GM19467 (cell line): ENCODE results near the gene KPNA6.
"Not testable (repeated sequence)": the region's sequence is repeated elsewhere in the genome, so short reads cannot be mapped to it uniquely, and the experiment has no call there.

Source experiments
- ATAC-seq: cut with Tn5 transposase; IDR thresholded peaks from one replicate; pipeline ENCODE4 v1.9.1; 2021; ENCODE audit warnings: mild to moderate bottlenecking, moderate library complexity; ENCODE audit not compliant: unreplicated experiment

KPNA6 gene

DNA sequence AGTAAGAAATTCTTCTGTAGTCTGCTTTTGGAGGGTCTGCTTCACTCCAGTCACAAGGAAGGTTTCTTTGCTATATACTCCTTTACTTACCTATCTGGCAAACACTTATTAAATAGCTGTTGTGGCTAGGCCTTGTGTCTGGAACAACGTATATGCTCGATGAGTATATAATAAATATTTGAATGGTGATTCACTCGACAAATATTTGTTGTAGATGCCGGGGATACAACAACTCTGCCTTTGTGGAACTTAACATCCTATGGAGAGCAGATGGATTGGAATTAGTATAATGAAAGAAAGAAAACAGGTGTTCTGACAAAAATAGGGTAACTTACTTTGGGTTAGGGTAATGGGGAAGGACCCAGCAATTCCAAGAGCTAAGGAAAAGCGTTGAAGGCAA, 31.1 kb downstream of the KPNA6 start:
- no peak for ATAC-seq

DNA sequence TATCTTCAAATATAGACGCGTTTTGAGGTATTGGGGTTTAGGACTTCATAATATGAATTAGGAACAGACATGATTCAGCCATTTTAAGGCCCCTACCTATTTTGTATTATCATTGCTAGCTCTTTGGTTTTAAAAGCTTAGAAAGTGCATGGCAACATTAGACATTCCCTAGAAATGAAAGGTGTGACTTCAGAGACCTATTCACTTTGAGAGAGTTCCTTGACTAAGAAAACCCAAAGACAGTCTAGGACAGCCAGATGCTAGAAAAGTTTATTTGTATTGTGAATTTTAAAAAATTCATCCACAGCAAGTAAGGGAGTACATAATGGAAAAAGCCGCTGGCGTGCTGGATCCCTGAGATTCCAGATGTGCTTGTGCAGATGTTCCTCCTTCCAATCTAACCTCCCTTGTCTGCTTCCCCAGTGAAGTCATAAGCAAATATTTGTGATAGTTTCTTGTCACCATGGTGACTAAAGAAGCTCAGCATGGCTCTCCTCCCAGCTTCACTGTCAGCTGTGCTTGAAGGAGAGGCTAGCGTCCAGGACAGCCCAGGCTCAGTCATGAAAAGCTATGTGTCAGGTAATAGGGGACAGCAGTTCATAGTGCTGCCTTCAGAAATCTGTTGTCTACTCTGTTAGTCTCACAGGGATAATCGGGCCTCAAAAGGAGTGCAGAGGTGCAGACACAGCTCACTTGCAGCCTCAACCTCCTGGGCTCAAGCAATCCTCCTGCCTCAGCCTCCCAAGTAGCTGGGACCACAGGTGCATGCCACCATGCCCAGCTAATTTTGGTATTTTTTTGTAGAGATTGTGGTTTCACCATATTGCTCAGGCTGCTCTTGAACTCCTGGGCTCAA, 34.8 kb downstream of the KPNA6 start:
- no peak for ATAC-seq

DNA sequence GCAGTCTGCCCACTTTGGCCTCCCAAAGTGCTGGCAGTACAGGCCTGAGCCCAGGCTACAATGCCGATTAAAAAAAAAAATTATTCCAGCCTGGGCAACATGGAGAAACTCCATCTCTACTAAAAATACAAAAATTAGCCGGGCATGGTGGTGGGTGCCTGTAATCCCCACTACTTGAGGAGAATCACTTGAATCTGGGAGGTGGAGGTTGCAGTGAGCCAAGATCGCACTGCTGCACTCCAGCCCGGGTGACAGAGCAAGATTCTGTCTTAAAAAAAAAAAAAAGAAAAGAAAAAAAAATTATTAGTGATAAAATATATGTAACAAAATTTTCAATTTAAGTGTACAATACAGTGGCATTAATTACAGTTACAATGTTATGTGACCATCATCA, 35.4 kb downstream of the KPNA6 start:
- ATAC-seq, result not testable (repeated sequence)

DNA sequence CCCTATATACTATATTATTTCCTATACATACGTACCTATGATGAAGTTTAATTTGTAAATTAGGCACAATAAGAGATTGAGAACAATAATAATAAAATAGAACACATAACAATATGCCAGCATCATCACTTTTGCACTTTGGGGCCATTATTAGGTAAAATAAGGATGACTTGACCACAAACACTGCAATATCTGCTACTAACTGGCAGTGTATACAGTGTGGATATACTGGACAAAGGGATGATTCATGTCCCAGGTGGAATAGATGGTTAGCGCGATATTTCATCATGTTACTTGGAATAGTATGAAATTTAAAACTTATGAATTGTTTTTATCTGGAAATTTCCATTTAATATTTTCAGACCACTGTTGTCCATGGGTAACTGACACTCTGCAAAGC, 36.2 kb downstream of the KPNA6 start:
- ATAC-seq, result no peak

DNA sequence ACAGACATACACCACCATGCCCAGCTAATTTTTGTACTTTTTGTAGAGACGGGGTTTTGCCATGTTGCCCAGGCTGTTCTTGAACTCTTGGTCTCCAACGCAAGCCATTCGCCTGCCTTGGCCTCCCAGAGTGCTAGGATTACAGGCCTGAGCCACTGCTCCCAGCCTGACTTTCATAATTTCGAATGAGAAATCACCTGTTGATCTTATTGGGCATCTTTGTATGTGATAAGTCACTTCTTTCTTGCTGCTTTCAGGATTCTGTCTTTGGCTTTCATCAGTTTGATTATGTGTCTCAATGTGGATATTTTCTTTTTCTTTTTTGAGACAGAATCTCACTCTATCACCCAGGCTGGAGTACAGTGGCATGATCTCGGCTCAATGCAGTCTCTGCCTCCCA, 39.9 kb downstream of the KPNA6 start:
- not testable (repeated sequence) for ATAC-seq

DNA sequence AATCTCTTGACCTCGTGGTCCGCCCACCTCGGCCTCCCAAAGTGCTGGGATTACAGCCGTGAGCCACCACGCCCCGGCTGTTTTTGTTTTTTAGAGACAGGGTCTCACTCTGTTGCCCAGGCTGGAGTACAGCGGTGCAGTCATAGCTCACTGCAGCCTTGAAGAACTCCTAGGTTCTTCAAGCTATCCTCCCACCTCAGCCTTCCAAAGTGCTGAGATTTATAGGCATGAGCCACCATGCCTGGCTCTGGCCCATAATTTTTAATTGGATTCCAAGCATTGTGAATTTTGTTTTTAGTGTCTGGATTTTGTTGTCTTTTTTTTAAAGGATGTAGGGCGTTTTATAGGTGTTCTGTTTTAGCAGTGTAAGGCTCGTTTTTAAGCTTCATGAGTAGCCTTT, 43.0 kb downstream of the KPNA6 start:
- ATAC-seq, result no peak

DNA sequence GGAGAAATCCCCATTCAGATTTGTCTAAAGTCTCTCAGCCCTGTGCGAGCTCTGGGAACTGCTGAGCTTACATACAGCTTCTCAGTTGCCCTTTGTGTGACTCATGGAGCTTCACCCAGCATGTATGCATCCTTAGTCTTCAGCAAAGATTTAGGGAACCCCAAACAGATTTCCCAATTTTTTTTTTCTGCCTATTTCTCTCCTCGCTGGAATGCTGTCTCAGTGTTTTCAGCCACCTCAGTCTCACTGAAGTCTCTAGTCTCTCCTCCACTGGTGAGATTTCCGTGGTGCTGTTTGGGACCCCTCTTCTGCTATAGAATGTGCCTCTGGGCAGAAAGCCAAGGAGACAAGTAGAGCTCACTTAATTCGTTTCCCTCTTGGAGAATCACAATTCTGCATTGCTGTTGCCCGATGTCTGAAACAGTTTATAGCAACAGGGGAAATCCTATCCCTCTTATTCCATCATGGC, 43.5 kb downstream of the KPNA6 start:
- ATAC-seq, result no peak

DNA sequence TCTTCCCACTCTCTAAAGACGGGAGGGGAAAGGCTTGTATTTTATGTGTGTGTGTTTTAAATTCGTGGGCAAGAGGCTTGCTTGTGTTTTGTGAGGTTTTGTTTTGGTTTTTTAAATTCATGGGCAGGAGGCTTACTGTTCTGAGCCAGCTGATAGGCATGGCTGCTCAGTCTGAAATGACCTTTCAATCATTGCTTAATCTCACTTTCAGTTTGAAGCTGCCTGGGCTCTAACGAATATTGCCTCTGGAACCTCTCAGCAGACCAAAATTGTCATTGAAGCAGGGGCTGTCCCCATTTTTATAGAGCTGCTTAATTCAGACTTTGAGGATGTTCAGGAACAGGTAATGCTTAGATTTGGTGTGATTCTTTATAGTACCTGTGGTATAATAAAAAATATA, 51.3 kb downstream of the KPNA6 start:
- no peak for ATAC-seq

DNA sequence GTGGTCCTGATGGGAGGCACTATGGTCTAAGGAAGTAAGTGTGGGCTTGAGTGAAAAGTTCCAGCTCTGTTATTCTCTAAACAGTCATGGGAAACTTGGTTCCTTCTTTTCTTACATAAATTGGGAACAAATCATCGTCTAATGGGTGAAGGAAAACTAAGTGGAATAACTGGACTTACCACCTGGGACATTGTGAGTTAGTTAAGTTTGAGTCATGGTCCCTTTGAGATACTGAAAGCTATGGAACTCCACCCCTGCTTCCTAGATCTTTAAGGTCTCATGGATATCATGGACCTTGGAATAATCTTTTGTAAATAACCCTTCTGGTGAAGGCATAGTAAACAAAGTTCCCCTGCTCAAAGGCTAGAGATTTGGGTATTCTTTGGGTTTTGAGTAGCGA, 55.5 kb downstream of the KPNA6 start:
- no peak for ATAC-seq

DNA sequence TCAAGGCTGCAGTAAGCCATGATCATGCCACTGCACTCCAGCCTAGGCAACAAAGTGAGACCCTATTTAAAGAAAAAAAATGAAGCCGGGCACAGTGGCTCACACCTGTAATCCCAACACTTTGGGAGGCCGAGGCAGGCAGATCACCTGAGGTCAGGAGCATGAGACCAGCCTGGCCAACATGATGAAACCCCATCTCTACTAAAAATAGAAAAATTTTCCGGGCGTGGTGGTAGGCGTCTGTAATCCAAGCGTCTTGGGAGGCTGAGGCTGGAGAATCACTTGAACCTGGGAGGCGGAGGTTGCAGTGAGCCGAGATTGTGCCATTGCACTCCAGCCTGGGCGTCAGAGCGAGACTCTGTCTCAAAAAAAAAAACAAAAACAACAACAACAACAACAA, 57.8 kb downstream of the KPNA6 start:
- not testable (repeated sequence) for ATAC-seq

DNA sequence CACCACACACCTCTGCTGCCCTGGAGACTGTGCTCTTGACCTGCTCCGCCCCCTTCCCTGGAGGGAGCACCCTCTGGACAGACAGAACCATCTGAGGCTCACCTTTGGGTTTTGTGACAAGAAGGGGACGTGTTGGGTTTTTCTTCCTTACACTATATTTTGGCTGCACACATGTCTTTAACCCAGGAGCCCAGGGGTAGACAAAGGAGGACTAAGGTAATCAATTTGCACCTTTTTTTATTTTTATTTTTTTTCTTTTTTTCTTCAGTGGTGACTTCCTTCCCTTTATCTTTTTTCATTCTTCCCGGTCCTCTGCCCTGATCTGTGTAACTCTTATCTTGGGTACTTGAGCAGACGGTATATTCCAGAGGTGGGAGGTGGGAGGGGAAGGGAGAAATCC, 63.1 kb downstream of the KPNA6 start:
- ATAC-seq, result no peak

DNA sequence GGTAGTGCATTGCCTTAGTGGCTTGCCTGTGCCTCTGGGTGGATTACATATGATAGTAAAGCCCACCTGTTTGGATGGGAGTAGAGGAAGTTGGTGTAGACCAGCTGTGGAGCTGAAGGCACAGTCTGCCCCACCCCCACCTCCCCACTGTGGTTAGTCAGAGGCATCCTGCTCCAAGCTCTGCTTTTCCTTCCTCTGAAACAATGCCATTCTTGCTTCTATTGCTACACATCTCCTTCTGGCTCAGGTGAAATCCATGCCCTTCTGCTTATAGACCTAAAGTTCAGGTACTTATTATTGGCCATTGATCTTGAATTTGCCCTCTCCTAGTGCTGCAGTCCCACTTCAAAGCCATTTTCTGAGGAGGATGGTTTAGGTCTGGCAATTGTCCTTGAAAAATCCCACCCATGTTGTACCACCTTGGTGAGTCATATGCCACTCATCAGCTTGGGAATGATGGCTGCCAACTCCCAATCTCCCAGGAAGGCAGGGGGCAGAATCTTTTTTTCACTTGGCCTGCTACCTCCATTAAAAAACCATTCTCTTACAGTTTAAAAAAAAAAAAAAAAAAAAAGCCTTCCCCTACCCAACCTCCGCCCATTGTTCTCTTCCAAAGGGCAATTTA, 64.9 kb downstream of the KPNA6 start:
- no peak for ATAC-seq

DNA sequence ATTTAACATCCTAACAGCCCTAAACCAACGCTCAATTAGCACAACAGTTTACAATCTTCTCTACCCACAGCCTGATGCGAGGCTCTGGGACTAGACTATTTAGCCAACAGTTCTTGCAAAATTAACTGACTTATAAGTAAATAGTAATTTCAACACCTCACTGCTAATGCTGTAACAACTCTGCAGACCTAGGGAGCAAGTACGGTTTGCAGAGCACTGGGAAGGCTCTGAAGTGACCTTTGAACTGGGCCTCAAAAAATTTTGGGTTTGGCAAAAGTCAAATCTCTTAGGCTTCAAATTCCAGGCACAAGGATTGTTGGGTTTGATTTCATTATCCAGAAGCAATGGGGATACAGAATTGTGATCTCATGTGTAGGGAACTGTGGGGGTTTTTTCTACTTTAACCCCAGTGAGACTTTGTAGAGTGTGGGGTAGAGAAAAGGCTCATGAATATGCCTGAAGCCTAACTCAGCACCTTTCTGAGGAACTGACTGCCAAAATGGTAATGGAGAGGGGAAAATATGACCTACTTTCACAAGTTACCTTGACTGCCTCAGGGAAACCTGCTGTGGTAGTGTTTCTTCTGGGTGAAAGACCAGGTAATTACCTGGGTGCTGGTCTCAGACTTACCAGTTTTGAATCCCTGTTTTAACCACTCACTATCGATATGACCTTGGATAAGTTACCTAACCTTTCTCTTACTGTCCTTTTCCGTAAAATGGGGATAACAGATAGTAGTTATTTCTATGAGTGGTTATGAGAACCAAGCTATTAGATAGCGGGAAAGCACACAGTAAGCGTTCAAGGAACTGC, 70.7 kb downstream of the KPNA6 start:
- no peak for ATAC-seq

DNA sequence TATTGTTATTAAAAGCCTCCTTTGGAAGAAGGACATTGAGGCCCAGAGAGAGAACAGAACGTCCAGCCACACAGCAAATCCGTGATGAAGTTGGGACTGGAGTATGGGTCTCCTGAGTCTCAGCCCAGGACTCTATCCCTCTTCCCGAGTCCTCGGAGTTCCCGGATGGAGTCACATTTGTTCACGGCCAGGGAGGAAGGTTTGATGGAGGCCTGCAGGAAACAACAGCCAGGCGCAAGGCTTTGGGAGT, 71.3 kb downstream of the KPNA6 start:
- no peak for ATAC-seq

DNA sequence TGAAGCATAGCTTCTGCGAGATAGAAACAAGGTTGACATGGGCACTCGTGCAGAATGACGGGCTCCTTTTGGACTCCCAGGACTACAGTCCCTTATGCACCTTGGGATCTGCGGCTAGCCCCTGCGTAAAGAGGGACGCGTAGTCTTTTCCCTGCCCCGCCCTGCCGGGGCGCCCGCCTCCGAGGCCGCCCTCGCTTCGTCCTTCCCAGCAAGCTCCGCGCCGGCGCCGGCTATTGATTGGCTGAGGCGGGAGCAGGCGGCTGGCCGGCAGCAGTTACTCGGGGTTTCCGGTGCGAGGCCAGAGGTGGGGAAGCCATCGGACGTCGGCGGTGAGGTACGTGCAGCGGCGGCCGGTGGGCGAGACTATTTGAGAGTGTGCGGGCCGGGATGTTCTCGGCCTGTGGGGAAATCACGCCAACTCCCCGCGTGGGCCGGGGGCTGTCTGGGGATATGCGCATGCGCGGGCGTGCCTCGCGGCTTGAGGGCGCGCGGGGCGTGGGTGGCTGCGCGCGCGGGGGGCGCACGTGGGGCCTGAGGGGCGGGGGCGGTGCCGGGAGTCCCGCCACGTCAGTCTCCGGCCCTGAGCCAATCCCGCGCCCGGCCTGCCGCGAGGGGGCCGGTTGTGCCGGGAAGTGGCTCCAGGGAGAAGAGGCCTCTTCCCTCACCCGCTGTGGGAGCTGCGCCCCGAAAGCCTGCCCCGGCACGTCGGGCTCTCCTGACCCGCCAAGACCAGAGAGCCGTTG, 71.8 kb downstream of the KPNA6 start, which contains the start of gene TXLNA:
Gene TXLNA, plus strand, starts transcription at position 233 of the 743 bp plus-strand sequence. CDS start 671 bp downstream, outside the sequence.
- peak; percentile 75 for ATAC-seq

DNA sequence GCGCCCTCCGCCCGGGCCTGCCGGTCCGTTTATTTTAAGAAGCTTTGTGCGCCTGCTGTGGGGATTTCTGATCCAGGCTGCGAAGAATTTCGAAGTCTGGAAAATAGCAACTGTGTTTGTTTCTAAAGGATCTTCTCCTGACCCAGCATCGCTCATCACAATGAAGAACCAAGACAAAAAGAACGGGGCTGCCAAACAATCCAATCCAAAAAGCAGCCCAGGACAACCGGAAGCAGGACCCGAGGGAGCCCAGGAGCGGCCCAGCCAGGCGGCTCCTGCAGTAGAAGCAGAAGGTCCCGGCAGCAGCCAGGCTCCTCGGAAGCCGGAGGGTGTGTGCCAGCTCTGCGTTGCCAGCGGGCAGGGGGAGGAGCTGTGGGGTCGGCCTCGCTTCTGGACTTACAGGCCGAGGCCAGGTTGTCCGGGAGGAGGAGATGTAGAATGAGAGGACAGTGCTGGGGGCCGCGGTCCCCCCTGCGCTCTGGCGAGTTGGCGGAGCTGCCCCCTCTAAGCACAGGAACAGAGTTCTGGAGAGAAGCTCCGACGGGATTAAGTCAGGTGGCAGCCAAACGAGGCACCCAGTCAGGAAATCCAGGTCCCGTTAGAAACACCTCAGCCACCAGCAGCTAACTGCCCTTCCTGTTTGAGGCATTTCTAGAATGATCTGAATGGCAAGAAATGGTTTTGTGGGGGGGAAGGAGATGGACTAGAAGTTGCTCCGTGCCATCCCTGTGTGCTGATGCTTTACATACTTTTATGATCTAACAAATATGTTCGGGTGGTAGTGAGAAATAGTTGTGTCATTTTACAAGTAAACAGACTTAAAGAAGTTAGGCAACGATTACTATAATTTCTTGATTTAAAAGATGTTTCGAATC, 72.6 kb downstream of the KPNA6 start:
- ATAC-seq, result no peak

DNA sequence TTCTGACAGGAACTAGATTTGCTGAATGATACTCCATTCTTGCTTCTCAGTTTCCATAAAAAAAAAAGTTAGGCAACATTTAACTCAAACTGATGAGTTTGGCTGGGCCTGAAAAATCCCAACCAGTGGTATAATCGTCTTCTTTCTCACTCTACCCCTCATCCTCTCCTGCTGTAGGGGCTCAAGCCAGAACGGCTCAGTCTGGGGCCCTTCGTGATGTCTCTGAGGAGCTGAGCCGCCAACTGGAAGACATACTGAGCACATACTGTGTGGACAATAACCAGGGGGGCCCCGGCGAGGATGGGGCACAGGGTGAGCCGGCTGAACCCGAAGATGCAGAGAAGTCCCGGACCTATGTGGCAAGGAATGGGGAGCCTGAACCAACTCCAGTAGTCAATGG, 73.2 kb downstream of the KPNA6 start:
- no peak for ATAC-seq

DNA sequence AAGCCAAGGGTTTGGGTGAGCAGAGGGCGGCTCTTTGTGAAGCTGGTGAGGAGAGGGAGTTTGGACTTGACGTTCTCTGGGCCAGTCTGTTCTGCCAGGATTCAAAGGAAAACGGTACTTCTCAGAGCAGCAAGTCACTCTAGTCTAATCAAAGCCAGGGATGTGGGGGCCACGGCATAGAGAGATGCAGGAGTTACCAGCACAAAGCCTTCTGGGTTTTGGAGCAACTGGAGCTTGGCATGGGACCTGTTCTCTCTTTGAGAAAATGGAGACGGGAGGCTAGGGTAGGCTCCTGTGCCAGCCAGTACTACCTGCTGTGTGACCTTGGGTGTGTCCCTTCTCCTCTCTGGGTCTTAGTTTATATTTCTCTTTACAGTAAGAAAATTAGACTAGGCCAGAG, 73.7 kb downstream of the KPNA6 start:
- ATAC-seq, result no peak

DNA sequence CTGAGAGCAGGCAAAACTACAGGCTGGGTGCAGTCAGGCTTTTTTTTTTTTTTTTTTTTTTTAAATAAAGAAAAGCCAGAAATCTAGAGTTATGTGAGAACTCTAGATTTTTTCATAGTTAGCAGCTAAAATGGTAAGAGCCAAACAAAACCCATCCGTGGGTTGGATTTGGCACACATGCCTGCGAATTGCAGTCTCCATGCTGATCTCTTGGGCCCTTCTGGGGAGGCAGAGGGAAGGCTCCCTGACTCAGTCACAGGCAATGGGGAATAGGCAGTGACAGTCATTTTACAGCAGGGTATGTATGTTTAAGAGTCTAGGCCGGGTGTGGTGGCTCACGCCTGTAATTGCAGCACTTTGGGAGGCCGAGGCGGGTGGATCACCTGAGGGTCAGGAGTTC, 74.2 kb downstream of the KPNA6 start:
- ATAC-seq, result no peak

DNA sequence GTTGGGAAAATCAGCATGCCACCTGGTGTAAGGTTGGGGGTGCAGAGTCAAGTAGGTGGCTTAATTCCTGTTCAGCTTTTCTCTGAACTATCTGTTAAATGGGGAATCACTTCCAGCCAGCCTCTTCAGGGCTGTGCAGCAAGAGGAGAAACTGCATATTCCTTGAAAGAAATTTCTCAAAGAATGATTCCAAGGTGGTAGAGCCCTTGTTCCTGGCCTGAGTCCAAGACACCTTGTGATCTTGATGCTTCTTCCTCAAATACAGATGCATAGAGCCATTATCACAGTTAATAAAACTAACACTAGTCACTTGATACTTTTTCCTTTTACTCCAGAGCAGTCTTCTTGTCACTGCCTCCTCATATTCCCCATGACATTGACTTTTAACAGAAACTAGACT, 76.8 kb downstream of the KPNA6 start:
- ATAC-seq, result no peak
